Measurements from ENCODE around the gene CIDEC.
"Not testable (repeated sequence)": the region's sequence is repeated elsewhere in the genome, so short reads cannot be mapped to it uniquely, and the experiment has no call there.

CIDEC gene

GRCh38 chr3:9900965-9901415 is 20.9 kb upstream of the CIDEC start:
- DNase-seq: not testable (repeated sequence)

GRCh38 chr3:9899289-9899791 is 19.3 kb upstream of the CIDEC start:
- no peak for DNase-seq

- DNase-seq: no peak
Measured at GRCh38 chr3:9898467-9899241, 18.6 kb upstream of the CIDEC start.

- DNase-seq: peak; percentile 67
Measured at GRCh38 chr3:9897408-9898372, 17.6 kb upstream of the CIDEC start.

GRCh38 chr3:9896755-9897407 is 16.8 kb upstream of the CIDEC start:
- not testable (repeated sequence) for DNase-seq

- DNase-seq: not testable (repeated sequence)
Measured at GRCh38 chr3:9895715-9896114, 15.7 kb upstream of the CIDEC start.

- DNase-seq: no peak
Measured at GRCh38 chr3:9893739-9894138, 13.7 kb upstream of the CIDEC start.

GRCh38 chr3:9891072-9891622 is 11.1 kb upstream of the CIDEC start:
- no peak for DNase-seq

- peak; percentile 96 for DNase-seq
Measured at GRCh38 chr3:9890249-9891071, 10.4 kb upstream of the CIDEC start, which contains the start of gene JAGN1. Gene JAGN1, plus strand, starts transcription at chr3:9890610. Its CDS starts 113 bp downstream, at chr3:9890723.

- DNase-seq: no peak
Measured at GRCh38 chr3:9889405-9889804, 9.4 kb upstream of the CIDEC start.

GRCh38 chr3:9888540-9888939 is 8.5 kb upstream of the CIDEC start:
- DNase-seq: no peak

GRCh38 chr3:9887480-9887879 is 7.4 kb upstream of the CIDEC start:
- DNase-seq: peak; percentile 64

GRCh38 chr3:9886328-9886727 is 6.3 kb upstream of the CIDEC start:
- no peak for DNase-seq

- peak; percentile 58 for DNase-seq
Measured at GRCh38 chr3:9884555-9885165, 4.6 kb upstream of the CIDEC start.

GRCh38 chr3:9883706-9884554 is 3.9 kb upstream of the CIDEC start:
- peak; percentile 14 for DNase-seq

GRCh38 chr3:9881441-9881840 is 1.4 kb upstream of the CIDEC start:
- DNase-seq: no peak

GRCh38 chr3:9878700-9879099 is 1.4 kb downstream of the CIDEC start:
- DNase-seq: no peak

GRCh38 chr3:9876991-9877390 is 3.1 kb downstream of the CIDEC start:
- peak; percentile 22 for DNase-seq

GRCh38 chr3:9876255-9876654 is 3.8 kb downstream of the CIDEC start:
- DNase-seq: not testable (repeated sequence)

- no peak for DNase-seq
Measured at GRCh38 chr3:9875448-9875847, 4.6 kb downstream of the CIDEC start.

Data from hematopoietic multipotent progenitor cell treated with erythropoietin and hydrocortisone succinate and interleukin-3 and kit ligand, for 4 days (in vitro differentiated cells).